ENCODE data around the gene WDR48. TPM values are rescaled to one million over a fixed set of nuclear protein-coding genes. Genes with fewer than 3 reads are reported as not detected.
A peak's percentile ranks its signal among the peaks of the same experiment; 100 is the strongest.

Gene WDR48
- total RNA-seq, 3 donors from 2014 or later (not counting 1 experiment from before 2014, with no cell fraction given), result 89.1 to 101 (median 91.5) TPM

- Mint-ChIP-seq H3K9me3 (no peaks in the 10 kb centered on the region), H3K27ac (no peak overlapping the region), H3K27me3 (ENCODE audit: low read depth in 2 of 2) (peaks cover 26 to 57% of the 10 kb centered on the region in 2 donors), H3K36me3 (no peaks in the 10 kb centered on the region), H3K4me3 (no peak overlapping the region), H3K4me1 (peaks cover 22% of the 10 kb centered on the region in 2 donors)
- H3K4me3 ChIP-seq (ENCODE audit: low read length), result no peak overlapping the region
- H3K27ac ChIP-seq (ENCODE audit: low read length), result no peak overlapping the region
- intact Hi-C loops (cut with micrococcal nuclease), result no loop called here
- no peaks in the 10 kb centered on the region for H3K36me3 ChIP-seq (ENCODE audit: control insufficient read depth, insufficient read depth, low read length)
- 92% methylated on average over 3 of the region's 3 CpGs for WGBS (ENCODE audit: insufficient coverage)
- no peaks in the 10 kb centered on the region for H3K27me3 ChIP-seq (ENCODE audit: control insufficient read depth, insufficient read depth, low read length)
- peaks cover 19% of the 10 kb centered on the region for H3K4me1 ChIP-seq (ENCODE audit: control insufficient read depth, insufficient read depth, low read length)
- H3K9me3 ChIP-seq (ENCODE audit: control insufficient read depth, insufficient read depth, low read length), result no peaks in the 10 kb centered on the region
- TF ChIP-seq, protein P1, sequence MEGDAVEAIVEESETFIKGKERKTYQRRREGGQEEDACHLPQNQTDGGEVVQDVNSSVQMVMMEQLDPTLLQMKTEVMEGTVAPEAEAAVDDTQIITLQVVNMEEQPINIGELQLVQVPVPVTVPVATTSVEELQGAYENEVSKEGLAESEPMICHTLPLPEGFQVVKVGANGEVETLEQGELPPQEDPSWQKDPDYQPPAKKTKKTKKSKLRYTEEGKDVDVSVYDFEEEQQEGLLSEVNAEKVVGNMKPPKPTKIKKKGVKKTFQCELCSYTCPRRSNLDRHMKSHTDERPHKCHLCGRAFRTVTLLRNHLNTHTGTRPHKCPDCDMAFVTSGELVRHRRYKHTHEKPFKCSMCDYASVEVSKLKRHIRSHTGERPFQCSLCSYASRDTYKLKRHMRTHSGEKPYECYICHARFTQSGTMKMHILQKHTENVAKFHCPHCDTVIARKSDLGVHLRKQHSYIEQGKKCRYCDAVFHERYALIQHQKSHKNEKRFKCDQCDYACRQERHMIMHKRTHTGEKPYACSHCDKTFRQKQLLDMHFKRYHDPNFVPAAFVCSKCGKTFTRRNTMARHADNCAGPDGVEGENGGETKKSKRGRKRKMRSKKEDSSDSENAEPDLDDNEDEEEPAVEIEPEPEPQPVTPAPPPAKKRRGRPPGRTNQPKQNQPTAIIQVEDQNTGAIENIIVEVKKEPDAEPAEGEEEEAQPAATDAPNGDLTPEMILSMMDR (IDR thresholded peaks at IDR 0.05), result no peak
- ATAC-seq, result no peak
- peak in 1 of 2 donors; percentile 9 for DNase-seq
These were observed 60.3 kb downstream of the WDR48 start for GRCh38 chr3:39112113-39112512.

DNA sequence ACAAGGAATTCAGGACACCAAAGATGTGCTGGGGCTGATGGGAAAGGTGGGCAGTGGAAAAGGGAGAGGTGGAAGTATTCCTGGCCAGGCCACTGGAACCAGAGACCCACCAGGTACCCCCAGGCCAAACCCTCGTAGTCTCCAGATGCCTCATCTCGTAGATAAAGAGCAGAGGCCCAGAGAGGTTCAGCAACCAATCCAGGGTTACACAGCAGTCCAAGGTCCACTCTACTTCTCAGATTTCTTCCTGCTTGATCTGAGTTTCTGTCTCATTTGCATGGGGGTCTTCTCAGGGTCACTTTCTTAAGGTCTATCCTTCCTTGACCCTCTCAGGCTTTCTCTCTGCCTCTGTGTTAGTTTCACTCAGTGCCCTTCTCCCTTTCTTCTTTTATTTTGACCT is 60.7 kb downstream of the WDR48 start:
- intact Hi-C loops (cut with micrococcal nuclease), result no loop called here
- Histone ChIP-seq H3K36me3 (ENCODE audit: control insufficient read depth, insufficient read depth, low read length) (no peaks in the 10 kb centered on the region), H3K27ac (ENCODE audit: low read length) (no peak overlapping the region), H3K27me3 (ENCODE audit: control insufficient read depth, insufficient read depth, low read length) (no peaks in the 10 kb centered on the region), H3K9me3 (ENCODE audit: control insufficient read depth, insufficient read depth, low read length) (no peaks in the 10 kb centered on the region), H3K4me3 (ENCODE audit: low read length) (no peak overlapping the region), H3K4me1 (ENCODE audit: control insufficient read depth, insufficient read depth, low read length) (peaks cover 19% of the 10 kb centered on the region)
- H3K4me1 Mint-ChIP-seq, result peaks cover 21% of the 10 kb centered on the region in 2 donors
- H3K4me3 Mint-ChIP-seq, result no peak overlapping the region
- whole genome bisulfite sequencing (ENCODE audit: insufficient coverage), result 96% methylated on average over 2 of the region's 2 CpGs
- H3K9me3 Mint-ChIP-seq, result no peaks in the 10 kb centered on the region
- H3K36me3 Mint-ChIP-seq, result no peaks in the 10 kb centered on the region
- DNase-seq, result no peak
- TF ChIP-seq, protein P1 (IDR thresholded peaks at IDR 0.05), result no peak
- H3K27ac Mint-ChIP-seq, result no peak overlapping the region
- peaks cover 25 to 57% of the 10 kb centered on the region in 2 donors for H3K27me3 Mint-ChIP-seq (ENCODE audit: low read depth in 2 of 2)
- ATAC-seq, result no peak

DNA sequence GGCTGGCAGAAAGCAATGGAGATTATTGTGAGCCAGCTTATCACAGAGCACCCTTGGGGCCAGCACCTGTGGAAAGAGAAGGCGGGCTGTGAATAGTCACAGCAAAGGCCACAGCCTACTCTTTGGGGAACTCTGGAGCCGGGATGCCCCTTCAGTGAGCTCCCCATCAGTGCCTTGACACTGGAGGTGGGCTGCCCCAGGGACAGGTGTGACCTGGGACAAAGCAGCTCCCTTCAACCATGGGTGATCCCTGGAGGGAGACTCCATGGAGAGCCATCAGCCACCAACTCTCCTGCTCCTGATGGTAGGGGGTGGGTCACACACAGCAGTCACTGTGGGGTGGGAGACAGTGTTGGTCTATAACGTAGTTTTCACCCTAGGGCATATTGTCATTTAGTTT is 61.5 kb downstream of the WDR48 start:
- TF ChIP-seq, protein P1 (IDR thresholded peaks at IDR 0.05), result no peak
- ATAC-seq (no peak), DNase-seq (no peak)
- H3K9me3 ChIP-seq (ENCODE audit: control insufficient read depth, insufficient read depth, low read length), result no peaks in the 10 kb centered on the region
- H3K4me1 Mint-ChIP-seq, result peaks cover 13% of the 10 kb centered on the region in 2 donors
- H3K27me3 Mint-ChIP-seq (ENCODE audit: low read depth in 2 of 2), result peaks cover 18 to 54% of the 10 kb centered on the region in 2 donors
- intact Hi-C loops (cut with micrococcal nuclease), result no loop called here
- H3K27ac Mint-ChIP-seq, result no peak overlapping the region
- no peaks in the 10 kb centered on the region for H3K9me3 Mint-ChIP-seq
- H3K36me3 Mint-ChIP-seq, result no peaks in the 10 kb centered on the region
- H3K36me3 ChIP-seq (ENCODE audit: control insufficient read depth, insufficient read depth, low read length), result no peaks in the 10 kb centered on the region
- H3K27ac ChIP-seq (ENCODE audit: low read length), result no peak overlapping the region
- 96% methylated on average over 2 of the region's 3 CpGs for WGBS (ENCODE audit: insufficient coverage)
- no peak overlapping the region for H3K4me3 Mint-ChIP-seq
- H3K4me1 ChIP-seq (ENCODE audit: control insufficient read depth, insufficient read depth, low read length), result peaks cover 12% of the 10 kb centered on the region
- H3K27me3 ChIP-seq (ENCODE audit: control insufficient read depth, insufficient read depth, low read length), result no peaks in the 10 kb centered on the region
- no peak overlapping the region for H3K4me3 ChIP-seq (ENCODE audit: low read length)

DNA sequence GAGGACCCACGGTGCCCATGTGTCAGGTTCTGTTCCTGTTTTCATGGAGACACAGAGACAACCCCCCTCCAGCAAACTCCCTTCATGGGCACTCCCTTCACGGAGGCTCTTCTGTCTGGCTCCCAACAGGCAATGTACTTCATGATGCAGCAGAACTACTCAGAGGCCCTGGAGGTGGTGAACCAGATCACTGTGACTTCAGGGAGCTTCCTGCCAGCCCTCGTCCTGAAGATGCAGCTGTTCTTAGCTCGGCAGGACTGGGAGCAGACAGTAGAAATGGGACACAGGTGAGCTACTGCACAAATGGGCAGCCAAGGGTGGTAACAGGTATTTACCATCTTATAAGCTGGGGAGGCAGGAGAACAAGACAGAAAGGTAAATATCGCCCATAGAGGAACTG is 62.6 kb downstream of the WDR48 start:
- no peak overlapping the region for H3K4me3 ChIP-seq (ENCODE audit: low read length)
- peaks cover 14 to 42% of the 10 kb centered on the region in 2 donors for H3K27me3 Mint-ChIP-seq (ENCODE audit: low read depth in 2 of 2)
- H3K4me1 Mint-ChIP-seq, result peaks cover 1% of the 10 kb centered on the region in 2 donors
- TF ChIP-seq, protein P1 (IDR thresholded peaks at IDR 0.05), result no peak
- WGBS (ENCODE audit: insufficient coverage), result 78% methylated on average over 5 of the region's 5 CpGs
- no peaks in the 10 kb centered on the region for H3K27me3 ChIP-seq (ENCODE audit: control insufficient read depth, insufficient read depth, low read length)
- H3K4me1 ChIP-seq (ENCODE audit: control insufficient read depth, insufficient read depth, low read length), result peaks cover under 1% of the 10 kb centered on the region
- H3K9me3 ChIP-seq (ENCODE audit: control insufficient read depth, insufficient read depth, low read length), result no peaks in the 10 kb centered on the region
- no peak overlapping the region for H3K4me3 Mint-ChIP-seq
- no peaks in the 10 kb centered on the region for H3K36me3 Mint-ChIP-seq
- no peak overlapping the region for H3K27ac ChIP-seq (ENCODE audit: low read length)
- DNase-seq (no peak), ATAC-seq (no peak)
- no peaks in the 10 kb centered on the region for H3K36me3 ChIP-seq (ENCODE audit: control insufficient read depth, insufficient read depth, low read length)
- intact Hi-C loops (cut with micrococcal nuclease), result no loop called here
- no peak overlapping the region for H3K27ac Mint-ChIP-seq
- no peaks in the 10 kb centered on the region for H3K9me3 Mint-ChIP-seq
